K562 (cell line): ENCODE measurements around the gene POLR3H. TPM values are rescaled to one million over a fixed set of nuclear protein-coding genes. Genes with fewer than 3 reads are reported as not detected.

Experiments used
- polyA plus RNA-seq, 8 experiments: library from polyadenylated mRNA; depleted of rRNA in 4 of 8; stranded (reverse) in 5 of 8; unstranded in 3 of 8; fragments of >200 nt; fragmentation: Nextera tagmentation in 2 of 8; fragmentation: Illumina TruSeq in 1 of 8; extraction: Ambion mirVana in 2 of 8; extraction: Trizol in 1 of 8; gene quantifications; 2 replicates each; pipeline versions ENCODE4 v1.2.1 to v1.2.3, GENCODE V29; 2011 to 2014; ENCODE audit warnings: inconsistent platforms in 1 of 8, missing spikeins in 1 of 8
- total RNA-seq, 7 experiments: library from RNA; depleted of rRNA in 6 of 7; stranded (reverse); fragments of >200 nt in 6 of 7; fragmentation: Illumina TruSeq in 2 of 7; extraction: Trizol in 2 of 7; gene quantifications; 2 replicates each; pipeline versions ENCODE4 v1.2.1 to v1.2.3, GENCODE V29; 2011 to 2021; ENCODE audit warnings: low replicate concordance in 1 of 7

Gene POLR3H
- total and polyA plus RNA-seq, 9 of the 15 experiments (the other 6 are each of a cell fraction or from before 2014, with no cell fraction given): 5.3 to 48.4 (median 22.2) TPM

Other genes with a start within 250 kb of the POLR3H start
Only the 7 nearest of the 11 such genes appear.
- 10.1 and 14.0 TPM in 2 replicates for gene TOB2, start 97.7 kb downstream of the POLR3H start, total RNA-seq (2014; rRNA removed)
- 5.8 and 5.9 TPM in 2 replicates for gene TOB2, start 97.7 kb downstream of the POLR3H start, total RNA-seq (2014; rRNA removed; fragmentation: Illumina TruSeq; extraction: Trizol)
- gene TOB2, start 97.7 kb downstream of the POLR3H start, total RNA-seq (2015; rRNA removed; fragmentation: Illumina TruSeq; extraction: Trizol): 8.0 and 8.4 TPM in 2 replicates
- 17.4 and 20.5 TPM in 2 replicates for gene TOB2, start 97.7 kb downstream of the POLR3H start, total RNA-seq (2021)
- gene TOB2, start 97.7 kb downstream of the POLR3H start, polyA plus RNA-seq (2011; rRNA removed): 3.6 and 6.7 TPM in 2 replicates
- gene TOB2, start 97.7 kb downstream of the POLR3H start, polyA plus RNA-seq (2014; fragmentation: Illumina TruSeq; extraction: Trizol): 11.6 and 11.8 TPM in 2 replicates
- gene TOB2, start 97.7 kb downstream of the POLR3H start, polyA plus RNA-seq (2014; fragmentation: Nextera tagmentation; extraction: Ambion mirVana): 1 to 10 TPM; 3.3 to 6.2 TPM
- 7.3 and 7.7 TPM in 2 replicates for gene TOB2, start 97.7 kb downstream of the POLR3H start, polyA plus RNA-seq (2014; rRNA removed)
- gene PHF5A, start 75.8 kb downstream of the POLR3H start, total RNA-seq (2014; rRNA removed): 92.7 and 94.8 TPM in 2 replicates
- 112 and 117 TPM in 2 replicates for gene PHF5A, start 75.8 kb downstream of the POLR3H start, total RNA-seq (2014; rRNA removed; fragmentation: Illumina TruSeq; extraction: Trizol)
- gene PHF5A, start 75.8 kb downstream of the POLR3H start, total RNA-seq (2015; rRNA removed; fragmentation: Illumina TruSeq; extraction: Trizol): 97.7 and 101 TPM in 2 replicates
- gene PHF5A, start 75.8 kb downstream of the POLR3H start, total RNA-seq (2021): 69.5 and 73.2 TPM in 2 replicates
- gene PHF5A, start 75.8 kb downstream of the POLR3H start, polyA plus RNA-seq (2011; rRNA removed): 94.3 and 119 TPM in 2 replicates
- 101 and 109 TPM in 2 replicates for gene PHF5A, start 75.8 kb downstream of the POLR3H start, polyA plus RNA-seq (2014; fragmentation: Illumina TruSeq; extraction: Trizol)
- 10 to 100 TPM; 14.2 to 30.9 TPM for gene PHF5A, start 75.8 kb downstream of the POLR3H start, polyA plus RNA-seq (2014; fragmentation: Nextera tagmentation; extraction: Ambion mirVana)
- 144 and 150 TPM in 2 replicates for gene PHF5A, start 75.8 kb downstream of the POLR3H start, polyA plus RNA-seq (2014; rRNA removed)
- 84.1 and 116 TPM in 2 replicates for gene ACO2, start 75.4 kb downstream of the POLR3H start, total RNA-seq (2014; rRNA removed)
- gene ACO2, start 75.4 kb downstream of the POLR3H start, total RNA-seq (2014; rRNA removed; fragmentation: Illumina TruSeq; extraction: Trizol): 34.1 and 42.1 TPM in 2 replicates
- gene ACO2, start 75.4 kb downstream of the POLR3H start, total RNA-seq (2015; rRNA removed; fragmentation: Illumina TruSeq; extraction: Trizol): 52.5 and 53.3 TPM in 2 replicates
- gene ACO2, start 75.4 kb downstream of the POLR3H start, total RNA-seq (2021): 117 and 119 TPM in 2 replicates
- 17.0 and 41.7 TPM in 2 replicates for gene ACO2, start 75.4 kb downstream of the POLR3H start, polyA plus RNA-seq (2011; rRNA removed)
- 109 and 111 TPM in 2 replicates for gene ACO2, start 75.4 kb downstream of the POLR3H start, polyA plus RNA-seq (2014; fragmentation: Illumina TruSeq; extraction: Trizol)
- 10 to 100 TPM; 16.2 to 28.7 TPM for gene ACO2, start 75.4 kb downstream of the POLR3H start, polyA plus RNA-seq (2014; fragmentation: Nextera tagmentation; extraction: Ambion mirVana)
- 43.2 and 54.6 TPM in 2 replicates for gene ACO2, start 75.4 kb downstream of the POLR3H start, polyA plus RNA-seq (2014; rRNA removed)
- not detected in 2 replicates for gene CSDC2, start 16.5 kb upstream of the POLR3H start, total RNA-seq (2014; rRNA removed)
- gene CSDC2, start 16.5 kb upstream of the POLR3H start, total RNA-seq (2014; rRNA removed; fragmentation: Illumina TruSeq; extraction: Trizol): not detected in 2 replicates
- gene CSDC2, start 16.5 kb upstream of the POLR3H start, total RNA-seq (2015; rRNA removed; fragmentation: Illumina TruSeq; extraction: Trizol): not detected in 2 replicates
- gene CSDC2, start 16.5 kb upstream of the POLR3H start, total RNA-seq (2021): 0.09 and 0.11 TPM in 2 replicates
- not detected in 2 replicates for gene CSDC2, start 16.5 kb upstream of the POLR3H start, polyA plus RNA-seq (2011; rRNA removed)
- not detected in 2 replicates for gene CSDC2, start 16.5 kb upstream of the POLR3H start, polyA plus RNA-seq (2014; fragmentation: Illumina TruSeq; extraction: Trizol)
- not detected for gene CSDC2, start 16.5 kb upstream of the POLR3H start, polyA plus RNA-seq (2014; fragmentation: Nextera tagmentation; extraction: Ambion mirVana)
- gene CSDC2, start 16.5 kb upstream of the POLR3H start, polyA plus RNA-seq (2014; rRNA removed): 0.09 TPM in 1 of 2 replicates, not detected in the other
- gene PMM1, start 45.4 kb upstream of the POLR3H start, total RNA-seq (2014; rRNA removed): 17.9 and 20.3 TPM in 2 replicates
- gene PMM1, start 45.4 kb upstream of the POLR3H start, total RNA-seq (2014; rRNA removed; fragmentation: Illumina TruSeq; extraction: Trizol): 6.3 and 10.4 TPM in 2 replicates
- 10.2 and 11.1 TPM in 2 replicates for gene PMM1, start 45.4 kb upstream of the POLR3H start, total RNA-seq (2015; rRNA removed; fragmentation: Illumina TruSeq; extraction: Trizol)
- 24.5 and 26.3 TPM in 2 replicates for gene PMM1, start 45.4 kb upstream of the POLR3H start, total RNA-seq (2021)
- gene PMM1, start 45.4 kb upstream of the POLR3H start, polyA plus RNA-seq (2011; rRNA removed): 20.3 and 26.2 TPM in 2 replicates
- gene PMM1, start 45.4 kb upstream of the POLR3H start, polyA plus RNA-seq (2014; fragmentation: Illumina TruSeq; extraction: Trizol): 21.1 and 27.8 TPM in 2 replicates
- gene PMM1, start 45.4 kb upstream of the POLR3H start, polyA plus RNA-seq (2014; fragmentation: Nextera tagmentation; extraction: Ambion mirVana): 10 to 100 TPM; 17.6 to 23.8 TPM
- 28.8 and 31.7 TPM in 2 replicates for gene PMM1, start 45.4 kb upstream of the POLR3H start, polyA plus RNA-seq (2014; rRNA removed)
- 19.7 and 30.9 TPM in 2 replicates for gene DESI1, start 76.6 kb upstream of the POLR3H start, total RNA-seq (2014; rRNA removed)
- 29.8 and 29.9 TPM in 2 replicates for gene DESI1, start 76.6 kb upstream of the POLR3H start, total RNA-seq (2014; rRNA removed; fragmentation: Illumina TruSeq; extraction: Trizol)
- gene DESI1, start 76.6 kb upstream of the POLR3H start, total RNA-seq (2015; rRNA removed; fragmentation: Illumina TruSeq; extraction: Trizol): 27.9 and 30.7 TPM in 2 replicates
- 36.2 and 36.5 TPM in 2 replicates for gene DESI1, start 76.6 kb upstream of the POLR3H start, total RNA-seq (2021)
- 38.7 and 40.1 TPM in 2 replicates for gene DESI1, start 76.6 kb upstream of the POLR3H start, polyA plus RNA-seq (2011; rRNA removed)
- gene DESI1, start 76.6 kb upstream of the POLR3H start, polyA plus RNA-seq (2014; fragmentation: Illumina TruSeq; extraction: Trizol): 42.3 and 45.9 TPM in 2 replicates
- gene DESI1, start 76.6 kb upstream of the POLR3H start, polyA plus RNA-seq (2014; fragmentation: Nextera tagmentation; extraction: Ambion mirVana): 1 to 10 TPM; 7.2 to 7.8 TPM
- 29.3 and 29.4 TPM in 2 replicates for gene DESI1, start 76.6 kb upstream of the POLR3H start, polyA plus RNA-seq (2014; rRNA removed)
- gene XRCC6, start 76.8 kb upstream of the POLR3H start, total RNA-seq (2014; rRNA removed): 318 and 324 TPM in 2 replicates
- gene XRCC6, start 76.8 kb upstream of the POLR3H start, total RNA-seq (2014; rRNA removed; fragmentation: Illumina TruSeq; extraction: Trizol): 343 and 371 TPM in 2 replicates
- gene XRCC6, start 76.8 kb upstream of the POLR3H start, total RNA-seq (2015; rRNA removed; fragmentation: Illumina TruSeq; extraction: Trizol): 335 and 337 TPM in 2 replicates
- gene XRCC6, start 76.8 kb upstream of the POLR3H start, total RNA-seq (2021): 294 and 302 TPM in 2 replicates
- 151 and 241 TPM in 2 replicates for gene XRCC6, start 76.8 kb upstream of the POLR3H start, polyA plus RNA-seq (2011; rRNA removed)
- 359 and 381 TPM in 2 replicates for gene XRCC6, start 76.8 kb upstream of the POLR3H start, polyA plus RNA-seq (2014; fragmentation: Illumina TruSeq; extraction: Trizol)
- gene XRCC6, start 76.8 kb upstream of the POLR3H start, polyA plus RNA-seq (2014; fragmentation: Nextera tagmentation; extraction: Ambion mirVana): 100 to 1,000 TPM; 151 to 440 TPM
- 295 and 313 TPM in 2 replicates for gene XRCC6, start 76.8 kb upstream of the POLR3H start, polyA plus RNA-seq (2014; rRNA removed)